Thoracic aorta (tissue), 2 donors: ENCODE measurements around the gene CFAP251. TPM values are rescaled to one million over a fixed set of nuclear protein-coding genes. Genes with fewer than 3 reads are reported as not detected.
A peak's percentile ranks its signal among the peaks of the same experiment; 100 is the strongest.

Source experiments
- ATAC-seq: fragments of 150-250 bp; one replicate; pipeline ENCODE4 v1.8.0; 2017; ENCODE audit warnings: low read depth; ENCODE audit not compliant: insufficient number of reproducible peaks, low FRiP score
- DNase-seq: peaks from one replicate; pipeline ENCODE4 v3.0.0-alpha.2; 2020; ENCODE audit warnings: low spot score
- H3K27ac ChIP-seq, 2 donors: fragments of 200-600 bp; sonication (generic); 1 replicate in 1 of 2; 2 replicates in 1 of 2; pipeline ENCODE4 v1.5.1; 2016; ENCODE audit warnings: mild to moderate bottlenecking in 2 of 2, moderate library complexity in 2 of 2
- H3K27me3 ChIP-seq: fragments of 200-600 bp; sonication (generic); replicated peaks from 2 replicates; pipeline ENCODE4 v1.6.0; 2016; ENCODE audit warnings: mild to moderate bottlenecking; ENCODE audit not compliant: insufficient read depth
- H3K36me3 ChIP-seq: fragments of 200-600 bp; sonication (generic); one replicate; pipeline ENCODE4 v1.5.1; 2016
- H3K4me1 ChIP-seq, 2 donors: fragments of 200-600 bp; sonication (generic); 1 replicate in 1 of 2; 2 replicates in 1 of 2; pipeline versions ENCODE4 v1.5.1 to v1.6.0; 2016; ENCODE audit warnings: low read depth in 2 of 2, mild to moderate bottlenecking in 1 of 2; ENCODE audit not compliant: control insufficient read depth in 1 of 2
- H3K4me3 ChIP-seq: fragments of 200-600 bp; sonication (generic); 2 replicates; pipeline ENCODE4 v1.5.1; 2016; ENCODE audit warnings: mild to moderate bottlenecking
- H3K9me3 ChIP-seq: fragments of 200-600 bp; sonication (generic); 2 replicates; pipeline ENCODE4 v1.5.1; 2016
- total RNA-seq, 2 donors: library from RNA; depleted of rRNA; stranded (reverse); fragments of >200 nt; gene quantifications; one replicate each; pipeline versions ENCODE4 v1.1.0 to v1.2.3, GENCODE V29; 2016
- TF ChIP-seq, protein P1 (sequence below): fragments of 200-600 bp; sonication (generic); IDR thresholded peaks from one replicate; pipeline ENCODE4 v1.5.1; 2019; ENCODE audit warnings: antibody characterized with exemption

The CFAP251 gene
- total RNA-seq, 2 donors from 2014 or later, result 3.4 to 6.9 TPM

- ATAC-seq (no peak), DNase-seq (no peak)
- Histone ChIP-seq H3K36me3 (no peaks in the 10 kb centered on the region), H3K27me3 (no peaks in the 10 kb centered on the region), H3K4me1 (peaks cover 11 to 20% of the 10 kb centered on the region in 2 donors), H3K9me3 (peaks cover 5% of the 10 kb centered on the region), H3K4me3 (peak overlapping the region; percentile 78), H3K27ac (peak overlapping the region; percentile 63 to 79)
- TF ChIP-seq, protein P1, sequence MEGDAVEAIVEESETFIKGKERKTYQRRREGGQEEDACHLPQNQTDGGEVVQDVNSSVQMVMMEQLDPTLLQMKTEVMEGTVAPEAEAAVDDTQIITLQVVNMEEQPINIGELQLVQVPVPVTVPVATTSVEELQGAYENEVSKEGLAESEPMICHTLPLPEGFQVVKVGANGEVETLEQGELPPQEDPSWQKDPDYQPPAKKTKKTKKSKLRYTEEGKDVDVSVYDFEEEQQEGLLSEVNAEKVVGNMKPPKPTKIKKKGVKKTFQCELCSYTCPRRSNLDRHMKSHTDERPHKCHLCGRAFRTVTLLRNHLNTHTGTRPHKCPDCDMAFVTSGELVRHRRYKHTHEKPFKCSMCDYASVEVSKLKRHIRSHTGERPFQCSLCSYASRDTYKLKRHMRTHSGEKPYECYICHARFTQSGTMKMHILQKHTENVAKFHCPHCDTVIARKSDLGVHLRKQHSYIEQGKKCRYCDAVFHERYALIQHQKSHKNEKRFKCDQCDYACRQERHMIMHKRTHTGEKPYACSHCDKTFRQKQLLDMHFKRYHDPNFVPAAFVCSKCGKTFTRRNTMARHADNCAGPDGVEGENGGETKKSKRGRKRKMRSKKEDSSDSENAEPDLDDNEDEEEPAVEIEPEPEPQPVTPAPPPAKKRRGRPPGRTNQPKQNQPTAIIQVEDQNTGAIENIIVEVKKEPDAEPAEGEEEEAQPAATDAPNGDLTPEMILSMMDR, result no peak
These were observed 102.4 kb downstream of the CFAP251 start for GRCh38 chr12:122020795-122021192.

- no peaks in the 10 kb centered on the region for H3K27me3 ChIP-seq
- no peak for ATAC-seq
- peak overlapping the region; percentile 78 for H3K4me3 ChIP-seq
- H3K36me3 ChIP-seq, result no peaks in the 10 kb centered on the region
- peaks cover 5% of the 10 kb centered on the region for H3K9me3 ChIP-seq
- H3K4me1 ChIP-seq, result peaks cover 11 to 20% of the 10 kb centered on the region in 2 donors
- TF ChIP-seq, protein P1, result no peak
- H3K27ac ChIP-seq, result peak overlapping the region; percentile 63 to 79
- DNase-seq, result no peak
These were observed 102.9 kb downstream of the CFAP251 start for GRCh38 chr12:122021193-122021821.

GRCh38 chr12:122021822-122022392 lies 103.5 kb downstream of the CFAP251 start, which contains the start of gene BCL7A:
BCL7A (plus strand) TSS chr12:122021884; CDS start chr12:122022092, 208 bp downstream.
- ATAC-seq, result peak; percentile 37

GRCh38 chr12:122022393-122023338 lies 104.3 kb downstream of the CFAP251 start:
- DNase-seq (no peak), ATAC-seq (peak; percentile 23)
- Histone ChIP-seq H3K9me3 (peaks cover 5% of the 10 kb centered on the region), H3K36me3 (no peaks in the 10 kb centered on the region), H3K27ac (peak overlapping the region; percentile 93 to 97), H3K27me3 (no peaks in the 10 kb centered on the region), H3K4me3 (peak overlapping the region; percentile 96), H3K4me1 (peaks cover 11 to 20% of the 10 kb centered on the region in 2 donors)
- TF ChIP-seq, protein P1, result no peak

More at GRCh38 chr12:122021822-122022392, 103.5 kb downstream of the CFAP251 start, which contains the start of gene BCL7A:
- TF ChIP-seq, protein P1, result no peak
- Histone ChIP-seq H3K36me3 (no peaks in the 10 kb centered on the region), H3K9me3 (peaks cover 5% of the 10 kb centered on the region), H3K4me1 (peaks cover 11 to 20% of the 10 kb centered on the region in 2 donors), H3K4me3 (peak within 1 kb of the TSS; percentile 96), H3K27ac (peak within 1 kb of the TSS; percentile 93 to 97), H3K27me3 (no peaks in the 10 kb centered on the region)
- DNase-seq, result no peak
